Subcutaneous abdominal adipose tissue (tissue), 5 donors: Measurements from ENCODE around the gene CD69.

Experiments used
- H3K27ac ChIP-seq: one replicate; pipeline ENCODE4 v1.7.0; 2013; ENCODE audit warnings: low read depth, mild to moderate bottlenecking, inconsistent platforms, low read length, moderate library complexity
- H3K27me3 ChIP-seq, 5 donors: one replicate each; pipeline ENCODE4 v1.7.0; 2013; ENCODE audit warnings: low read length in 5 of 5, inconsistent platforms in 1 of 5; ENCODE audit not compliant: control insufficient read depth in 5 of 5, insufficient read depth in 4 of 5
- H3K36me3 ChIP-seq, 5 donors: one replicate each; pipeline ENCODE4 v1.7.0; 2013; ENCODE audit warnings: low read length in 5 of 5; ENCODE audit not compliant: control insufficient read depth in 5 of 5, insufficient read depth in 5 of 5
- H3K4me1 ChIP-seq, 5 donors: one replicate each; pipeline ENCODE4 v1.7.0; 2013; ENCODE audit warnings: low read length in 5 of 5, mild to moderate bottlenecking in 3 of 5, moderate library complexity in 1 of 5; ENCODE audit not compliant: control insufficient read depth in 5 of 5, insufficient read depth in 5 of 5
- H3K4me3 ChIP-seq, 5 donors: one replicate each; pipeline ENCODE4 v1.7.0; 2013; ENCODE audit warnings: low read length in 5 of 5, low read depth in 1 of 5
- H3K9ac ChIP-seq, 5 donors: one replicate each; pipeline ENCODE4 v1.7.0; 2013; ENCODE audit warnings: low read length in 5 of 5, mild to moderate bottlenecking in 4 of 5, moderate library complexity in 3 of 5
- H3K9me3 ChIP-seq, 5 donors: one replicate each; pipeline ENCODE4 v1.7.0; 2013; ENCODE audit warnings: low read length in 5 of 5; ENCODE audit not compliant: control insufficient read depth in 5 of 5
- donor health status: healthy.
- donor health status: healthy.
- donor health status: healthy.
- donor health status: healthy.
- donor health status: healthy.

CD69 gene

GRCh38 chr12:9795945-9796344 lies 35.2 kb upstream of the CD69 start:
- no peaks in the 10 kb centered on the region for H3K36me3 ChIP-seq
- H3K27me3 ChIP-seq: no peaks in the 10 kb centered on the region
- peaks cover 0 to 3% (median 0%) of the 10 kb centered on the region in 5 donors for H3K4me1 ChIP-seq
- H3K27ac ChIP-seq: no peak overlapping the region
- no peaks in the 10 kb centered on the region for H3K9me3 ChIP-seq
- no peak overlapping the region for H3K9ac ChIP-seq
- no peak overlapping the region for H3K4me3 ChIP-seq

GRCh38 chr12:9794484-9795093 lies 33.9 kb upstream of the CD69 start:
- Histone ChIP-seq H3K27me3 (no peaks in the 10 kb centered on the region), H3K4me3 (no peak overlapping the region), H3K9me3 (no peaks in the 10 kb centered on the region), H3K4me1 (peaks cover 0 to 3% (median 0%) of the 10 kb centered on the region in 5 donors), H3K27ac (no peak overlapping the region), H3K36me3 (no peaks in the 10 kb centered on the region), H3K9ac (no peak overlapping the region)

- Histone ChIP-seq H3K36me3 (no peaks in the 10 kb centered on the region), H3K27me3 (no peaks in the 10 kb centered on the region), H3K4me1 (peaks cover 0 to 3% (median 0%) of the 10 kb centered on the region in 5 donors), H3K4me3 (no peak overlapping the region), H3K9me3 (no peaks in the 10 kb centered on the region), H3K9ac (no peak overlapping the region), H3K27ac (no peak overlapping the region)
These were observed 33.2 kb upstream of the CD69 start for GRCh38 chr12:9793779-9794395.

- no peaks in the 10 kb centered on the region for H3K36me3 ChIP-seq
- H3K9ac ChIP-seq: no peak overlapping the region
- no peaks in the 10 kb centered on the region for H3K9me3 ChIP-seq
- H3K27me3 ChIP-seq: no peaks in the 10 kb centered on the region
- H3K4me3 ChIP-seq: no peak overlapping the region
- H3K4me1 ChIP-seq: peaks cover 0 to 3% (median 0%) of the 10 kb centered on the region in 5 donors
- no peak overlapping the region for H3K27ac ChIP-seq
These were observed 32.4 kb upstream of the CD69 start for GRCh38 chr12:9792961-9793617.

DNA sequence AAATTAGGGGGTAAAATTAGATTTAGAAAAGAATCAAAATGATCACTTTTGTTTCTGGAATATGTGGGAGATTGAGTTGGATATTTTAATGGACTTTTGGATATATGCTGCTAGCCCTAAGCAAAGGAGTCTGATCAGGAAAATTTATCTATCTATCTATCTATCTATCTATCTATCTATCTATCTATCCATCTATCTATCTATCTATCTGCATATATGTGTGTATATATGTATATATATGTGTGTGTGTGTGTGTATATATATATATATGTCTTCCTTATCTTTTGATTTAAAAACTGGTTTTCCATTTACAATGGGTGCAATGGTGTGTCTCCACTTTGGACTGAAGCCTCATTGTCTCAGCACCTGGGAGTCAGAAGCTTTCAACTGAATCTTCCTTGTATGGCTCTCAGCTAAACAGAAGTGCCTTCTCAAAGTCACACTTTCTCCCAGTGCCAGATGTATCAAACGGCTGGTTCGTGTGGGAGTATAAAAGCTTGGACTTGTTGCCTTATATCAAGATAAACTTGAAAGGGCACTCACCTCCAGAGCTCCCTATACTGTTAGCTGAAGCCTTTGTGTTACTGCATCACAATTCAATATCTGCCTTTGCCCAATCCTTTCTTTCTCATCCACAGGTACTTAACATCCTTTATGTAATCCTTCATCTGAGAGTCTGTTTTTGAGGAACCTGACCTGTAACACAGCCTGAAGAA lies 31.6 kb upstream of the CD69 start:
- no peaks in the 10 kb centered on the region for H3K9me3 ChIP-seq
- H3K27ac ChIP-seq: no peak overlapping the region
- H3K4me1 ChIP-seq: peaks cover 0 to 3% (median 0%) of the 10 kb centered on the region in 5 donors
- H3K9ac ChIP-seq: no peak overlapping the region
- H3K4me3 ChIP-seq: no peak overlapping the region
- no peaks in the 10 kb centered on the region for H3K36me3 ChIP-seq
- H3K27me3 ChIP-seq: no peaks in the 10 kb centered on the region

GRCh38 chr12:9786726-9787717 lies 26.3 kb upstream of the CD69 start:
- Histone ChIP-seq H3K4me1 (no peaks in the 10 kb centered on the region), H3K27ac (no peak overlapping the region), H3K27me3 (no peaks in the 10 kb centered on the region), H3K9me3 (no peaks in the 10 kb centered on the region), H3K36me3 (no peaks in the 10 kb centered on the region), H3K9ac (no peak overlapping the region), H3K4me3 (no peak overlapping the region)

GRCh38 chr12:9784816-9785215 lies 24.1 kb upstream of the CD69 start:
- no peak overlapping the region for H3K27ac ChIP-seq
- no peak overlapping the region for H3K4me3 ChIP-seq
- H3K36me3 ChIP-seq: no peaks in the 10 kb centered on the region
- no peak overlapping the region for H3K9ac ChIP-seq
- H3K27me3 ChIP-seq: no peaks in the 10 kb centered on the region
- no peaks in the 10 kb centered on the region for H3K9me3 ChIP-seq
- H3K4me1 ChIP-seq: no peaks in the 10 kb centered on the region

DNA sequence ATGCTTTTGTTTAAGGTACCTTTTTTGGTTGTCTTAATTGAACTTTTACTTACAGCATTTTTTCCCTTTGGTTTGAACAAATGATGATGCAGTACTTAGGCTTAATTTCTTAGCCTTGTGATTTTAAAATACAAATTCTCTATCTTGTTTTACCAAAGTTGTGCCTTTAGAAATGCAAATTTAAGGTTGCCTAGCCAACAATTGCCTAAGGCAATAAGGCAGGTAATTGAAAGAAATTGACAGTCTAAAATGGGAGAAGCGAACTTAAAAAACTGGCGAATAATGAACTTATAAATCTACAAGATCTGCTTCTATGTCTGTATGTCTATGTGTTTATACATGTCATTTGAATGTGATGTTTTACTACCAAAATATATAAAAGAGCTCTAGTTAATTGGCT lies 23.6 kb upstream of the CD69 start:
- H3K27me3 ChIP-seq: no peaks in the 10 kb centered on the region
- H3K27ac ChIP-seq: no peak overlapping the region
- H3K36me3 ChIP-seq: no peaks in the 10 kb centered on the region
- H3K9me3 ChIP-seq: no peaks in the 10 kb centered on the region
- no peak overlapping the region for H3K4me3 ChIP-seq
- no peaks in the 10 kb centered on the region for H3K4me1 ChIP-seq
- no peak overlapping the region for H3K9ac ChIP-seq

- no peaks in the 10 kb centered on the region for H3K36me3 ChIP-seq
- H3K9me3 ChIP-seq: no peaks in the 10 kb centered on the region
- no peaks in the 10 kb centered on the region for H3K4me1 ChIP-seq
- no peak overlapping the region for H3K9ac ChIP-seq
- no peak overlapping the region for H3K4me3 ChIP-seq
- no peak overlapping the region for H3K27ac ChIP-seq
- H3K27me3 ChIP-seq: no peaks in the 10 kb centered on the region
These were observed 22.1 kb upstream of the CD69 start for GRCh38 chr12:9782547-9783382.
